Measurements from ENCODE around the gene MCFD2. TPM values are rescaled to one million over a fixed set of nuclear protein-coding genes. Genes with fewer than 3 reads are reported as not detected.
"Not testable (repeated sequence)": the region's sequence is repeated elsewhere in the genome, so short reads cannot be mapped to it uniquely, and the experiment has no call there.

The MCFD2 gene
- polyA plus RNA-seq, 4 donors: 83.7 to 92.2 (median 90.4) TPM

DNA sequence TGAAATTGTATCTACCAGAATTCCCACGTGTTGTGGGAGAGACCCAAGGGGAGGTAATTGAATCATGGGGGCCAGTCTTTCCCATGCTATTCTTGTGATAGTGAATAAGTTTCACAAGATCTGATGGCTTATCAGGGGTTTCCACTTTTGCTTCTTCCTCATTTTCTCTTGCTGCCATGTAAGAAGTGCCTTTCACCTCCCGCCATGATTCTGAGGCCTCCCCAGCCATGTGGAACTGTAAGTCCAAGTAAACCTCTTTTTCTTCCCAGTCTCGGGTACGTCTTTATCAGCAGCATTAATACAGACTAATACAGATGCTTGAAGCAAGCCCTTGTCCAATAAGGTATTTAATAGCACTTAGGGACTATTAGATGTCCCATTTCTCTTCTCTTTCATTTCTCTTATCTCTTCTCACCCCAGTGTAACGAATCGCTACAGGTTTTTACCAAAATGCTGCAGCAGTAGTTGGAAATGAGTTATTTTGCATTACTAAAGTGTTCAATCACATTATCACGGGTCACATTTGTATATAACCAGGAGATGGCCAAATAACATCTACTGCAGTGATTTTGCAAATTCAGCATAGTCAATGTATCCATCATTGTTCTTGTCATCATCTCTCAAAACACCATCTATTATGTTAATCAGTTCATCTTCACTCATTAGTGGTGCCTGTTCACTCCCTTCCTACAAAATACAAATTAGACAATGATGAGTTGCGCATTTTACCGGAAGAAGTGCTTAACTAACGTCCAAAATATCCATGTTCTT is 10.5 kb downstream of the MCFD2 start:
- not testable (repeated sequence) for DNase-seq (ENCODE audit: low read depth in 4 of 4, low spot score in 2 of 4)

DNA sequence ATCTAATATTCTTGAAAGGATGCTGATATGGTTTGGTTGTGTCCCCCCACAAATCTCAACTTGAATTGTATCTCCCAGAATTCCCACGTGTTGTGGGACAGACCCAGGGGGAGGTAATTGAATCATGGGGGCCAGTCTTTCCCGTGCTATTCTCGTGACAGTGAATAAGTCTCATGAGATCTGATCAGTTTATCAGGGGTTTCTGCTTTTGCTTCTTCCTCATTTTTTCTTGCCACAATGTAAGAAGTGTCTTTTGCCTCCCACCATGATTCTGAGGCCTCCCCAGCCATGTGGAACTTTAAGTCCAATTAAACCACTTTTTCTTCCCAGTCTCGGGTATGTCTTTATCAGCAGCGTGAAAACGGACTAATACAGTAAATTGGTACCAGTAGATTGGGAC is 12.6 kb downstream of the MCFD2 start:
- DNase-seq (ENCODE audit: low read depth in 4 of 4, low spot score in 2 of 4): not testable (repeated sequence)

GRCh38 chr2:46902465-46902864 is 13.1 kb downstream of the MCFD2 start:
- DNase-seq (ENCODE audit: low read depth in 4 of 4, low spot score in 2 of 4): no peak

- DNase-seq (ENCODE audit: low read depth in 4 of 4, low spot score in 2 of 4): no peak
Observed at GRCh38 chr2:46901611-46902010, 14.0 kb downstream of the MCFD2 start.

- no peak for DNase-seq (ENCODE audit: low read depth in 4 of 4, low spot score in 2 of 4)
Observed at GRCh38 chr2:46900381-46900780, 15.2 kb downstream of the MCFD2 start.

DNA sequence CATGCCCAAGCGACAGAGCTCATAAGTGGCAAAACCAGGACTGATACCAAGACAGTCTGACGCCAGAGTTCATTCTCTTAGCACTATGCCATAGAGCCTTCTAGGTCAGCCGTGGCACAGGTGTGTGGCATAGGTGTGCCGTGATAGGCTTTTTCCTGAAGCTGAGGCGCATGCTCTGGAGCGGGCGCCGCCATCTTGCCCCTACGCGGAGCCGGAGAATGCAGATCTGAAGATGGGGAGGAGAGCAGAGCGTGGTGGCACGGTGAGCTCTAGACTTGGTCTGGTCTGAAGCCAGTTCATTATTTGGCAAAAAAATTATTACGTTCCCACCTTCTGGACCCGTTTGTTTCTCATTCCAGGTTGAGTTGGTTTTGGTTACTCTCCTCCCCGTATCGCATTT is 16.6 kb downstream of the MCFD2 start:
- no peak for DNase-seq (ENCODE audit: low read depth in 4 of 4, low spot score in 2 of 4)

DNA sequence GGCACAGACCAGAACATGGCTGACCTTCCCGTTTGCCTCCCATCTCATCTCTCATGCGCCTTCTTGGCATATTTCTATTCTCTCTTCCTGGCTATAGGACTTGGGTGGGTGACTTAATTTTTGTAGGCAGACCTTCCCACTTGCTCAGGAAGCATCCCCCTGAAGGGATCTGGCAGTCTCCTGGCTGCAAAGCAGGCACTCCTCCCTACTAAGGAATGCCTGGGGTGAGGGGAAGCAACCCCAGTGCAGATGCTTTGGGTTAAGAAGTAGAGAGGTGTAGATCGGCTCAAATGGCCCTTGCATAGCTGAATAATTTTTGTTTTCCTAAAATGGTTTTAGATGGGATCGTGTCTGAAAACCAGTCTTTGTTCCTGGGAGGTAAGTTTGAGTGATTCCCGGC is 17.6 kb downstream of the MCFD2 start:
- no peak for DNase-seq (ENCODE audit: low read depth in 4 of 4, low spot score in 2 of 4)

DNA sequence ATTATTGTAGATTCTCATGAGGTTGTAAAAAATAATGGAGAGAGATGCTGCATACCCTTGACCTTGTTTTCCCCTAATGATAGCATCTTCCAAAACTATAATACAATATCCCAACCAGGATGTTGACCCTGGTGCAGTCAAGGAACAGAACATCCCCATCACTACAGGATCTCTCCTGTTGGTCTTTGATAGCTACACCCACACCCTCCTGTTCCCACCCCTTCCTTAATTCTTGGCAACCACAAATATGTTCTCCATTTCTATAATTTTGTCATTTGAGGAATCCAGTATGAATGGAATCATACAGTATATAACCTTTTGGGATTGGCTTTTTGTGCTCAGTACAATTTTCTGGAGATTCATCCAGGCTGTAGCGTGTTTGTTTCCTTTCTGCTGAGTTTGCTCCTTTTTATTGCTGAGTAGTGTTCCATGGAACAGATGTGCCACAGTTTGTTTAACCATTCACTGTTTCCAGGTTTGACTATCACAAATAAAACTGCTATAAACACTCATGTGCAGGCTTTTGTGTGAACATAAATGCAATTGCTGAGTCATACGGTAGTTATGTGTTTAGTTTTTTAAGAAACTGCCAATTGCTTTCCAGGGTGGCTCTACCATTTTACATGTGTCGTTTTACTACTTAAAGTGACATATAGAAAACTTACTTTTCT is 22.2 kb downstream of the MCFD2 start:
- no peak for DNase-seq (ENCODE audit: low read depth in 4 of 4, low spot score in 2 of 4)

- DNase-seq (ENCODE audit: low read depth in 4 of 4, low spot score in 2 of 4): no peak
Observed at GRCh38 chr2:46891956-46892553, 23.6 kb downstream of the MCFD2 start.

- no peak for DNase-seq (ENCODE audit: low read depth in 4 of 4, low spot score in 2 of 4)
Observed at GRCh38 chr2:46888421-46888952, 27.1 kb downstream of the MCFD2 start.

DNA sequence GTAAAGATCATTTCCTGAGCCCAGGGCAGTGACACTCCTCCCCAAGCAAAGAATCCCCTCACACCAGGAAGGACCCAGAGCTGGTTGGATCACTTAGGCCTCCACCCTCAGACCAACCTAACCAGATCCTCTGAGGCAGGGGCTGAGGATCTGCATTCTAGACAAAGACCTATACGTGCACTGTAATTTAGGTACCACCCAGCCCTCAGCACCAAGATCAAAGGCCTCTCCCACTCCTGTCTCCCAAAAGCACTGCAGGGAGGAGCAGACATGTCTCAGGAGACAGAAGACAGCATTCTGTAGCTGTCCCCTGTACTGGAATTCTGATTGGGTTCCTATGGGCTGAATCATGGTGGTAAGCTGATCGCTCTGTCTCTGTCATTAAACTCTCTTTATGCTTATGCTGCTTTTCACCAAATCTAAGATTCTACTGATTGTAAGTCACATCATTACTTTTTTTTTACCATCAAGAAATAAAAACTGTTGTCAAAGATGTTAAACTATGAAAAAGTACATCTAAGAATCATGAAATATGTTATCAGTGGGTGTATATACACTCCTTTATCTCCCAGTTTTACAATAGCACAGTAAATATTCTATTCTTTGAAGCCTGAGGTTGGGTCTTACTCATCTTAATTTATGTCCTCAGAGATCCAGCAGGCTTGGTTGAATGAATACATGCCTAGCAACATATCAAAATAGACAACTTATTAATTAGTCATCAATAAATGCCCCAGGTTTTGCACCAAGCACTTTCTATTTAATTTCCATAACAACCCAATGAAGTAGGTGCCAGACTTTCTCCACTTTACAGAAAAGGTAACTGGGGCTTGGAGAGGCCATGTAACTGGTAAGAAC is 28.3 kb downstream of the MCFD2 start:
- DNase-seq (ENCODE audit: low read depth in 4 of 4, low spot score in 2 of 4): no peak

DNA sequence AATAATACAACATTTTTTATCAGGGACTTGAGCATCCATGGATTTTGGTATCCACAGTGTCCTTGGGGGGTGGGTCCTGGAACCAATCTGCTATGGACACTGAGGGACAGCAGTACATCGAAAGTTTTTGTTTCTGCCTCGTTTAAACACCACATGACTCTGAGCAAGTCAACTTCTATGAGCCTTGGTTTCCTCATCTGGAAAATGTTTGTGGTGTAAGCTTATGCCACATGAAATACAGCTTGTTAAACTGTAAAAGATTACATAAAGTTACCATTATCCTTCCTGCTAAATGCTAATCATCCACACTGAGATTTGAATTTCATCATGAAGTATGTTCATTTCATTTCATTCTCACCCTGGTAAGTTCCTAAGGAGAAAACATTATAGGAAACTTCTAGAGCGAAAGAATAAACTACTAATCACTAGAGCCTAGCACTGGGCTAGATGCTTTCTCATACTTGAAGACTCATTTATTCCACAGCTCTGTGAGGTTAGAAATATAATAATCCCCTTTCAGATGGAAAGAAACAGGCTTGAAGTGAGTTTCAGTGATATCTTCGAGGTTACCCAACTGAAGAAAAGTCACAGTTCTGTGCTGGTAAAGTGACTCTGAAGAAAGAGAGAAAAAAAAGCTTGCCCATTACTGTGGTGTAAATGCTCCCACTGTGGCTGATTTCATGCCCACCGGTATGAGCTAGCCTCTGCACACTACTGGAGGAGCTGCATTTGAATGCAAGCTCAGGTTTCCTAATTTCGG is 29.2 kb downstream of the MCFD2 start:
- no peak for DNase-seq (ENCODE audit: low read depth in 4 of 4, low spot score in 2 of 4)

- no peak for DNase-seq (ENCODE audit: low read depth in 4 of 4, low spot score in 2 of 4)
Observed at GRCh38 chr2:46885376-46885775, 30.2 kb downstream of the MCFD2 start.

GRCh38 chr2:46879511-46879910 is 36.1 kb downstream of the MCFD2 start:
- no peak for DNase-seq (ENCODE audit: low read depth in 4 of 4, low spot score in 2 of 4)

DNA sequence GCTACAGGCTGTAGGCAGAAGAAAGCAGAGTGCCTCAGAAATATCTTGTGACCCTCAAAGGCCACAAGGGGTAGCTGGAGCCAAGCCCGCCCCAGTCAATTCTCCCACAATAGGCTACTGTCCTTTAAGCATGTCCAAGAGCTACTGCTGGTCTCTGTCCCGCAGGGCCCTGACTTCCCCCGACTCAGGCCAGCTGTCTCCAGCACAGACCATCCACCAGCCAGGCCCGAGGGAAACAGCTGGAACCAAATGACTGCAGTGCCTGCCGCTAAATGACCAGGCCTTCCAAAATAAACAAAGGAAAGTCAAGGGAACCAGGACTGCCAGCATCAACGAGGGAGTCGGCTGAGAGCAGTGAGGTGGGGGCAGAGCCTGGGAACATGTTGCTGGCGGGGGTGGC is 36.7 kb downstream of the MCFD2 start:
- no peak for DNase-seq (ENCODE audit: low read depth in 4 of 4, low spot score in 2 of 4)

DNA sequence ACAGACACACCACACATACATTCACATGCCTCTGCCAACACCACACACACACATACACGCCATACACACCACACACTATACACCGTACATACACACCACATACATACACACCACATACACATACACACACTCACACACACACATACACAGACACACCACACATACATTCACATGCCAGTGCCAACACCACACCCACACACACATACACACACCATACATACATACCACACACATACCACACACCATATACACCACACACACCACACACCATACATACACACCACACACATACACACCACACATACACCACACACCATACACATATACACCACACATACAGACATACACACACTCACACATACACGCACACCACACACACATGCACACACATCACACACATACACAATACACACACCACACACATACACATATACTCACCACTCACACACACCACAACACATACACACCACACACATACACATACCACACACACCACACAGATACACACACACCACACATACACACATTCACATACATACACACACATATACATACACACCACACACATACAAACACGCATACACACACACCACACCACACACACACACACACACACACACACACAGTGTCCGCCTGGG is 37.2 kb downstream of the MCFD2 start:
- no peak for DNase-seq (ENCODE audit: low read depth in 4 of 4, low spot score in 2 of 4)

DNA sequence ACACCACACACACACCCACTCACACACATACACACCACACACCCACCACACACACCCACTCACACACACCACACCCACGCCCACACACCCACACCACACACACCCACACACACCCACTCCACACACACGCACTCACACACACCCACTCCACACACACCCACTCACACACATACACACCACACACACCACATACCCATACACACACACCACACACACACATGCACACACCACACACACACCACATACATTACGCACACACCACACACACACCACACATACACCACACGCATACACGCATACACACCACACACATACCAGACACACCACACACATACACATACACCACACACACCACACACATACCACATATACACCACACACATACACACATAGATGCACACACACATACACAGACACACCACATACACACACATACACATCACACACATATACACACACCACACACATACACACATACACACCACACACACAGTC is 37.9 kb downstream of the MCFD2 start:
- DNase-seq (ENCODE audit: low read depth in 4 of 4, low spot score in 2 of 4): no peak

- no peak for DNase-seq (ENCODE audit: low read depth in 4 of 4, low spot score in 2 of 4)
Observed at GRCh38 chr2:46876741-46877384, 38.7 kb downstream of the MCFD2 start.

Measured in left renal cortex interstitium (tissue), 4 donors.